Stromal cell of bone marrow (primary cell): ENCODE measurements around the gene TOP2A.
"Not testable (repeated sequence)": the region's sequence is repeated elsewhere in the genome, so short reads cannot be mapped to it uniquely, and the experiment has no call there.

Experiments used
- DNase-seq: peaks from one replicate; pipeline ENCODE4 v3.0.0-alpha.2; 2012; ENCODE audit warnings: low read depth

Gene TOP2A

DNA sequence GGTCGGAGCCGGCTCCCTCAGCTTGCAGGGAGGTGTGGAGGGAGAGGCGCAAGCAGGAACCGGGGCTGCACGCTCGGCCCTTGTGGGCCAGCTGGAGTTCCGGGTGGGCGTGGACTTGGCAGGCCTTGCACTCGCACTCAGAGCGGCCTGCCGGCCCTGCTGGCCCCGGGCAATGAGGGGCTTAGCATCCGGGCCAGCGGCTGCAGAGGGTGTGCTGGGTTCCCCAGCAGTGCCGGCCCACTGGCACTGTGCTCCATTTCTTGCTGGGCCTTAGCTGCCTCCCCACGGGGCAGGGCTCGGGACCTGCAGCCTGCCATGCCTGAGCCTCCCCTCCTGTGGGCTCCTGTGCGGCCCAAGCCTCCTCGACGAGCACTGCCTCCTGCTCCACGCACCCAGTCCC lies 41.9 kb downstream of the TOP2A start:
- DNase-seq, result not testable (repeated sequence)

DNA sequence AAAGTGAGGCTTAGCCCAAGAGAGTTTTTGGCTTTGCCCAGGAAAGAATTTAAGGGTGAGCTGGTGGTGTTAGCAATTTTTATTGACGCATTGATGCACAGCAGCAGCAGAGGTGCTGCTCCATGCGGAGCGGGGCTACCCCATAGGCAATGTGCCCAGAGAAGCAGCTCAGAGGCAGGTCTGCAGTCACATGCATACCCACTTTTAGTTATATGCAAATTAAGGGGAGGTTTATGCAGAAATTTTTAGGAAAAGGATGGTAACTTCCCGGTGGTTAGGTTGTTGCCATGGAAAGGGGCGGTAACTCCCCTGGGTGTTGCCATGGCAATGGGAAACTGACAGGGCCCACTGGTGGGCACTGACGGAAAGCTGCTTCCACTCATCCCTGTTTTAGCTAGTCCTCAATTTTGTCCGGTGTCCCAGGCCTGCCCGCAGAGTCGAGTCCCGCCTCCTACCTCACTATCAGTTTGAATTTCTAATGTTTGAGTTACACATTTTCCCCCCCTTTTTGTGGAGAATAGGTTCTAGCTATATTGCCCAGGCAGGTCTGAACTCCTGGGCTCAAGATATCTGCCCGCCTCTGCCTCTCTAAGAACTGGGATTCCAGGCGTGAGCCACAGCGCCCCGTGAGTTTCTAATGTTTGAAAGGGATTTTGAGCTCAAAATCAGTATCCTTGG lies 42.7 kb downstream of the TOP2A start:
- no peak for DNase-seq

DNA sequence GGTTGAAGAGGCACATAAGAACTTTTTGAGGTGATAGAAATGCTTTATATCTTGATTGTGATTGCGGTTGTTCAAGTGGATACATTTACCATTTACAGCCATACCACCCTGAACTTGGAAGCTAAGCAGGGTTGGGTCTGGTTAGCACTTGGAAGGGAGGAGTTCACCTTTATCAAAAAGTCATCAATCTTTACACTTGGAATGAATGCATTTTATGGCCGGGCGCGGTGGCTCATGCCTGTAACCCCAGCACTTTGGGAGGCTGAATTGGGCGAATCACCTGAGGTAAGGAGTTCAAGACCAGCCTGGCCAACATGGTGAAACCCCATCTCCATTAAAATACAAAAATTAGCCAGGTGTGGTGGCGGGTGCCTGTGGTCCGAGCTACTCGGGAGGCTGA lies 43.7 kb downstream of the TOP2A start:
- DNase-seq, result no peak

DNA sequence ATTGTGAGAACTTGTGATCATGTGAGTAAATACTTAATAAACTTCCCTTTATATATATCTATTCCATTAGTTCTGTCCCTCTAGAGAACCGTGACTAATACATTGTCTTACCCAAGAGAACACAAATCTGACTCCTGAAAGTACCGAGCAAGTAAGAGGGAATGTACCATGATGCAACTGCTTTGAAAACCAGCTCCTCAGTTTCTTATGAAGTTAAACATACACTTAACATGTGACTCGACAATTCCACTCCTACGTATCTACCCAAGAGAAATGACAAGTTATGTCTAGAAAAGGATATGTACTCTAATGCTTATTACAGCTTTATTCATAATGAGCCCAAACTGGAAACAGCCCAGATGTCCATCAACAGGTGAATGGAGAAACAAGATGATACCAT lies 44.4 kb downstream of the TOP2A start:
- DNase-seq, result peak; percentile 58

DNA sequence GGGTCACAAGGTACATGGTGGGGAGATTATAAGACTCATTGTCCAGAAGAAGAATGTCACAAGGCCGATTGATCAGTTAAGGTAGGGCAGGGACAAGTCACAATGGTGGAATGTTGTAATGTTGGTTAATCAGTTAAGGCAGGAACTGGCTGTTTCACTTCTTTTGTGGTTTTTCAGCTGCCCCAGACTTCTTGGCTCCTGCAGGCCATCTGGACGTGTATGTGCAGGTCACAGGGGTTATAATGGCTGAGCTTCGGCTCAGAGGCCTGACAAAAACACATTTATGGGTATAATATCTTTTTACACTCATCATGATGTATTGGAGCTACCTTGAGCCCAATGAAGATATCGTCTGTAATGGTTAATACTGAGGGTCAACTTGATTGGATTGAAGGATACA lies 45.1 kb downstream of the TOP2A start:
- not testable (repeated sequence) for DNase-seq

DNA sequence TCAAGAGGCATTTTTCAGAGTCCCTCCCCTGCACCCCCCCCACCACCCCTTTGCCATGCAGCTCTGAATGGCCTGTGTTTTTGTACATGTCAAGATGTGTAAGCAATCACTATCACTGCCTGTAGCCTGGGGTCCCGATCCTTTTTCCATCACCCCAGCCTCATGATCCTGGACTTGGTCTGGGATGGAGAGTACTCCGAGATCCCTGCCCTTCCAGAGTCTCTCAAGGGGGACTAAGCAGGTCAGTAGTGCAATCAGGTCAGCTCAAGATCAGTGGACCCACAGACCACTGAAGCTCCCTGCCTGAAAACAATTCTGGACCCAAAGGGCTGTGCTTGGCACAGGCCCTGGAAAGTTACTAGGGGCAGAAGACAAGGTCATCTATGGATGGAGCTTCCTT lies 45.7 kb downstream of the TOP2A start:
- DNase-seq, result no peak

DNA sequence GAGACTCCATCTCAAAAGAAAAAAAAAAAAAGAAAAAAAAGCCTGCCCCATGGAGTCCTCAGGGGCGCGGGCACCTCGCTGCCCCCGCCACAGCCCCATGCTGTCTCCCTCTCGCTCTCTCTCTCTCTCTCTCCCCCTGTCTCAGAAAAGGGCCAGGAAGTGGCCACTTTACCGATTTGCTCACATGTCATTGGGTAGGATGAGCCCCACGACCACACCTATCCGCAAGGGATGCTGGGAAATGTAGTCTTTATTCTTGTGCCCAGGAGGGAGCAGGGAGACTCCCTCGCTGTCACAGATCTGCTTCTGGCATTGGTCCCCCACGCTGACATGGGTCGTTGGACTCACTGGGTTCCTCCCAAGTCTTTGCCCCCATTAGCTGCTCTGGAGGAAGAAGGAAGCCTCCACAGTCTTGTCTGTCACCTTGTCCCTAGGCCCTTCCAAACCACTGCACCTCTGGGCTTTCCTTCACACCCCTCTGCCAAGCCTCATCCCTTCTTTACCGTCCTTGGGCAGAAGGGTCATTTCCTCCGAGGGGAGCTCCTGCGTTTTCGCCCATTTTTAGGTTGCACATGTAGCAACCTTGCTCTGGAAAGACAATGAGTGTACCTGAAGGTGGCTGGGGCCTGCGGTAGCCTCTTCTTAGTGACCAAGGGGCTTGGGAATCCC lies 46.3 kb downstream of the TOP2A start:
- no peak for DNase-seq

DNA sequence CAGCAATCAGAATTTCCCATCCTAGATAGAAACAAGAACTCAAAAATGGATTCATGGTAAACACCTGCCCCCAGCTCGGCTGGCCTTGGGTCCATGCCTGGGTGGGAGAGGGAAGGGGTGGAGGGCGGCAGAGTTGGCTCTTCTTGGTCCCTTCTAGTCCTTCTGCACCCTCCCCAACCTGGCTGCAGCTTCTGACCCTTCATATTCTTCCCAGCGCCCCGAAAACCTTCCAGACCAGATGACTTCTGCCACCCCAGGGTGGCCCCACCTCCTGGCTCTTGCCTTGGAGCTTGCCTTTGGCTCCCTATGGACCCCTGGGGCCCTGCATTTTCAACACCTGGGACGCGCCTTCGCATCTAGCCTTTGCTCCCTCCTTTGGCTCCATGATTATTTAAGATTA lies 47.8 kb downstream of the TOP2A start:
- no peak for DNase-seq

DNA sequence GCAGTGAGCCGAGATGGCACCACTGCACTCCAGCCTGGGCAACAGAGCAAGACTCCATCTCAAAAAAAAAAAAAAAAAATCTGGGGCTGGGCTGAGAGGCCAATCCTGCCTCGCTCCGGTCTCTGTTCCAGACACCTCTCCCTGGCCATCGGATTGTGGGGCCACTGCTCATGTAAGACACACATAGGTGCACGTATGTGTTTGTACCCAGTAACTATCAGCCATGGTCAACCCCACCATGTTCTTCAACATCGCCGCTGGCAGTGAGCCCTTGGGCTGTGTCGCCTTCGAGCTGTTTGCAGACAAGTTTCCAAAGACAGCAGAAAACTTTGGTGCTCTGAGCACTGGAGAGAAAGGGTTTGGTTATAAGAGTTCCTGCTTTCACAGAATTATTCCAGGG lies 50.0 kb downstream of the TOP2A start:
- DNase-seq, result not testable (repeated sequence)

DNA sequence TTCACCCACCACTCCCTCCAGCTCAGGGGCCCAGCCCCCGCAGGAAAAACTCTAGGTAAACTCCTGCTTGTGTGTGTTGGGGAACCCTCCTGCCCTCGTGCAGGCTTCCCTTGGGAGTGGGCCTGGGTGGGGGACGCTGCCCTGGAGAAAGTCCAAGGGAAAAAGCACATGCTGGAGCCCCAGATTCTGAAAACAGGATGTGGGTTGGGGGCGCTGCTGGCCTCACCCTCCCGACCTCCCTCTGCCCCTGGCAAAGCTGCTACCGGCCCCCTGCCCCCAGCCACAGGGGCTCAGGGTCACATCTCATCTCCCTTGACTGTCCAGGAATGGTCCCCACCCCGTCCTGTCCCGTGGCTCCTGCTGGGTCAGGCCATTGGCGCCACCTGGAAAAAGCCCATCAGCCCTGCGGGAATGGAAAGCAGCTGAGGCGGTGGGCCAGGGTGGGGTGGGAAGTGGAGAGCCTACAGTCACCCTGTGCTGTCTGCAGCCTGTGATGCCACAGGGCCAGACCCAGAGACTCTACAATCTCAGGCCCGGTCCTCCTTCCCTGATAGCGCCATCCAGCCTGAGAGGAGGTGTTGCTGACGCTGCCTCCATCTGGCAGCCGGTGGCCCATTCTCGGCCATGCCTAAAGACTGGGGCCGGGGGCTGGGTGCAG lies 50.7 kb downstream of the TOP2A start:
- DNase-seq, result no peak

DNA sequence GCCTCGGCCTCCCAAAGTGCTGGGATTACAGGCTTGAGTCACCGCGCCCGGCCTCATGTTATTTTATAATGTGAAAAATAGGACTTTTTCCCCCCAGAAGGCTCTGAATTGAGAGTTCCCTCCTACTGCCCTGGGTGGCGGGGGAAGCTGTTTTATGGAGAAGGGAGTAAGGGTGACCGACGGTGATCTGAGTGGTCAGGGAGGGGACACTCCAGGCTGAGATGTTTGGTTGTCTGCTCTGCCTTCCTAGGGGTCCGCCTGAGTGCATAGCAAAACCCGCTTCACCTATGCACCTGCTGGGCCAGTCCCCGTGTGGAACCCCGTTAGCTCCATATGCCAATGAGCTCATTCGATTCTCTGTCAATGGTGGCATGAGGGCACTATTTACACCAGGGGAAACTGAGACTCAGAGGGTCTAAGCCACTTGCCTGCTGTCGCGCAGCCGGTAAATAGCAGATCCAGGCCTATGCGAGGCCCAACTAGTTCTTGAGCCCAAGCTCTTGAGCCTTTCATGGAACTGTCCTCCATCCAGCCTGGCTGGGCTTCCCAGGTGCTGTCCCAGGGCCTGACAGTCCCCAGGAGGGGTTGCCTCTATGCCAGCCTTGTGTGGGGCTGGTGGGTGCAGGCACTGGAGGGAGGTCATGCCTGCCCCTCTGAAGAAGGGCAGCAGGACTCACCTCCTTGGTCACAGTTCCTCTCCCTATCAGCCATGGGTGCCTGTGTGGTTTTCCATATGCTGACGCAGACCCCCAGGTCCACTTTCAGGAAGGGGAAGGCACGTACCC lies 51.4 kb downstream of the TOP2A start:
- DNase-seq, result no peak

DNA sequence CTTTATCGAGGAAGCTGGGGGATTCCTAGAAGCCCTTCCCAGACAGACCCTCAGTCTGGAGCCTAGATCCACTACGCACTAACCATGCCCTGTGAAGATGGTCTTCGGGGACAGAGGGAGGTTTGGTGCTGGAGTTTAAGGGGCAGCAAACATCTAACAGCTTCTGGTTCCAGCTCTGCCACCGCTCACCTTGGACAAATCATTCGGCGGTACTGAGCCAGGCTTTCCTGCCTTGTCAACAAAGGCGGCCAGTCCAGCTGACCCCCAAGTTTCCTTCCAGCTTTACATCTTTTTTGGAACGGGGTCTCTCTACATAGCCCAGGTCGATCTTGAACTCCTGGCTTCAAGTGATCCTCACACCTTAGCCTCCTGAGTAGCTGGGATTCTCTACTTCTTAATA lies 52.8 kb downstream of the TOP2A start:
- DNase-seq, result no peak

DNA sequence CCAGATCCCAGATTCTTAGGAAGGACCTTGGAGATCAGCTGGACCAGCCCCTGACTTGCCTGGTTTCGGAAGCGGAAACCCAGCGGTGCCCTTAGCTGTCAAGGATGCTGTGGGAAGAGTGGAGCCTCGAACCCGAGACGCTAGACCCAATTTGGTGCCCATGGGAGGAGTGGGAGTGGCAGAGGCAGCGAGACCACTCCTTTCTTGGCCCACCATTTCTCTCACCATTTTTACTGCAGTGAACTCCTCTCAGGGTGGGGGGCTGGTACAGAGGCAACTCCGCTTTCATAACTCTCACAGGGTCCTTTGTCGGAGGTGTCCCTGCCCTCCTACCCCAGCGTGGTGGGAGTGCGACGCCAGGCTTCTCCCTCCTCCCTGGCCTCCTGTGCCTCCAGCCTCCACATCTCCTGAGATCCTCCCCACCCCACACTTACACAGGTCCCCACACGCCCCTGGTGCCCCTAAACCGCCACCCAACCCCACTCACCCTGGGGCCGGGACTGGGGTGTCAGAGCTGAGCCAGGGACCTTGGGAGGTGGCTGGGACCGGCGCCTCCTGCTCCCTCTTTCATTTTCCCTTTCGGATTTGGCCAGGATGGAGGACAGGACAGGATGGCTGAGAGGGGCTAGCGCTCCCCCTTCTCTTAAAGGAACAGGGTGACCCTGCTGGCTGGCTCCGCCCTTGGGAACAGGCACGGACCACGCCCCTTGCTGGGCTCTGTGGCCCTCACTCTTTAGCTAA lies 53.4 kb downstream of the TOP2A start, which contains the start of gene GJD3:
Gene GJD3, minus strand, starts transcription at position 617 of the 741 bp plus-strand sequence. CDS start 922 bp downstream, outside the sequence.
- no peak for DNase-seq

DNA sequence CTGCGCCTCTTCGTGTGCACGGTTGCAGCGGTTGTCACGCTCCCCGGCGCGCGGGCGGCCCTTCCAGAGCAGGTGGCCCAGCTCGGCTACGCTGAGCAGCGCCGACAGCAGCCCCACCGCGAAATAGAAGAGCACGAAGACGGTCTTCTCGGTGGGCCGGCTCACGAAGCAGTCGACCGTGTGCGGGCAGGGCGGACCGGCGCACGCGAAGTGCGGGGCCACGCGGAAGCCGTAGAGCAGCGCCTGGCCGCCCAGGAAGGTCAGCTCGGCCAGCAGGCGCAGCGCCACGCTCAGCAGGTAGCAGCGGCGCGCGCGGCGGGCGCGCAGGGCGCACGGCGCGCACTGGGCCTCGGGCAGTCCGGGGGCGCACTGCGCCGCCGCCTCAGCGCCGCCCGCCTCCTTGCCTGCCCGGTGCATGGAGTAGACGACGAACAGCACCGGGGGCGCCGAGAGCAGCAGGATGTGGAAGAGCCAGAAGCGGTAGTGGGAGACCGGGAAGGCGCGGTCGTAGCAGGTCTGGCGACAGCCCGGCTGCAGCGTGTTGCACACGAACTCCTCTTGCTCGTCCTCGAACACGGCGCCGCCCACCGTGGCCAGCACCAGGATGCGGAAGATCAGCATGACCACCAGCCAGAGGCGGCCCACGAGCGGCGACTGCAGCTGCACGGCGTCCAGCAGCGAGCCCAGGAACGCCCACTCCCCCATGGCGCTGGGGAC lies 54.4 kb downstream of the TOP2A start:
- DNase-seq, result no peak

DNA sequence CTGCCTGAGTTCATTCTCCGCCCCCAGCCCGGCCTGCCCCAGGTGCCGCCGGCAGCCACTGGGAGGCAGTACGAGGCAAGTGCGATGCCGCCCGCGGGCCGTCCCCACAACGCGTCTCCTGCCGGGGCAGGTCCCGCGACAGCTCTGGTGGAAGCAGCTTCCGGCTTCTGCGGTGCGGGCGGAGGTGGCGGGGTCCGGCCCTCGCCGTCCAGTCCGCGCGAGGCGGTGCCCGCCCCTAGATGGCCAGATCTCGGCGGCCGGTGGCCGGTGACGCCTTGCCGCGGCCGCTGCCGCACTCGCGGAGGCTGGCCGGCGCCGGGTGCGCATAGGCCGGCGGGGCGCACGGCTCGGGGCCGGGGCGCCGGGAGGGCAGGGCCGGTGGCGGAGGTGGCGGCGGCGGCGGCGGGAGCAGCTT lies 55.0 kb downstream of the TOP2A start:
- DNase-seq, result no peak

DNA sequence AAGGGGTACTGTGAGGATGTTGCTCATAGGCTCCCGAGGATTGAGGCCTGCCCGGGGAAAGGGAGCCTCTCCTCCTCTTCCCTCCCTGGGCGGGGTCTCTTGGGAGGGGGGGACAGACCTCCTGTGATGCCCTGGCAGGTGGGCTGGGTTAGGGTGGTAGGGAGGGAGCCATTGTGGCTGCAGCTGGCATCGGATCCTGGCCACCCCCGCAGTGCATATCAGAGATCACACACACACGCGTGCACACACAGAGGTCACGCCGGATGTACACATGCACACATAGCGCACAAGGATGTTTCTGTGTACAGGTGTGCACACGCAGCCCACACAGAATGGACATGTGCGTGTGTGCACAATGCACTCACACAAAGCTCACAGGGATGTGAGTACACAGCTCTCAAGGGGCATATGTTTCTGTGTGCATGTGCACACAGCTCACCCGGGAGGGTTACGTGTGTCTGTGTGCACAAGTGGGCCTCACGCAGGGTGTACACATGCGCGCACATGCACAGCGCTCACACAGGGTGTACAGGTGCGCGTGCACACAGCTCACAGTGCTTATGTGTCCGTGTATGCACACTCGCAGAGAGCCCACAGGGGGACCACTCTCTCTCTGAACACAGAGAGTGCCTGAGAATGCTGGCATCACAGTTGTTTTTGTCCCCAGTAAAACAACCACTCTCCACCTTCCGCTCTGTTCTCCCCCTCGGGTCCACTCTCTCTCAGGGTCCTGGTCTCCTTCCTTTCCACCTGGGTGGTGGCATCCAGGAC lies 55.6 kb downstream of the TOP2A start:
- DNase-seq, result no peak

DNA sequence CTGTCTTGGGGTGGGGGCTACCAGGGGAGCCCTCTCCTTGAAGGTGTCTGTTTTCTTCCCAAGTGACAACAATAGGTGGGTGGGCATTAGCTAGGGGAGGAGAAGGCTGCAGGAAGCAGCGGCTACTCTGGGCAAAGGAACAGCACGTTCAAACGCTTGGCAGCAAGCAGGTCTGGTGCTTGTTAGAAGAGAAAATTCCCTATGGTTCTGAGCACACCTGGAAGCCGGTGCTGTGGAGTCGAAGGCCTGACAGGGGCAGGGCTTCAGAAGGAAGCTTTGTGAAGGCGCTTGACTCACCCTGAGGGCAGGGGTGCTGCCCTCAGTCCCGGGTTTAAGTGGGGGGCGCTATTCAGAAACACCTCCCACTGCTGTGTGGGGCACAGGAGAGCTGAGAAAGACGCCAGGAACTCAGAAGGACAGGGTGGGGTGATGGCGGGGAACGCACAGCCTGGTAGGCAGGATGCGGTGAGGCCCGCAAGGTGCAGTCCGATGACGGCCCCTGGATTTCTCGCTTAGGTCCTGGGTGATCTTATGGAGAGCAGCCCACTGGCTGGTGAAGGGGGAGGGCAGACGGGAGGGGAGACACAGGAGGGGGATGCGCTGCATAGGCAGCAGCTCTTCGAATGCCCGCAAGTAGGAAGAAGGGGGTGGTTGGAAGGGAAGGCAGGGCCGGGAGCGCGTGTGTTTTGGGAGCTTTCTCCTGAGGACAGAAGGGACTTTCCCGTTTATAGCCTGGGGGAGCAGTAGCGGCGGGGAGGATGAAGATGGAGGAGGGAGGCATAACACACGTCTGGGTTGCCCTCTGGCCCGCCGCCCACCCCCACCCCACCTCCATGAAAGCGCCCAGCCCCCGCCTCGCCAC lies 56.4 kb downstream of the TOP2A start:
- no peak for DNase-seq

DNA sequence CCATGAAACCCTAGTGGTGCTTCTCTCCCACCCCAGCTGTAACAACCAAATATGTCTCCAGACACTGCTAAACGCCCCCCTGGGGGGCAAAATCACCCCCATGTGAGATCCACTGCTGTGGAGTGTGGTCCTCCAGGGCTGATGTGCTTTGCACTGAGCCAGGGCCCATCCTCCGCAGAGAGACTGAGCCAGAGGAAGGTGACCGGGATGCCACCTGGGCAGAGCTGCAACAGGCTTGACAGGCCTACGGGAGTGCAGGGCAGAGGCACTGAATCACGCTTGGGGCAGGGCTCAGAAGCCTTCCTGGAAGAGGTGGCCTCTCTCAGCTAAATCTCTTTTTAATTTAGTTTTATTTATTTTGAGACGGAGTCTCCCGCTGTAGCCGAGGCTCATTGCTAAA lies 57.6 kb downstream of the TOP2A start:
- DNase-seq, result no peak

DNA sequence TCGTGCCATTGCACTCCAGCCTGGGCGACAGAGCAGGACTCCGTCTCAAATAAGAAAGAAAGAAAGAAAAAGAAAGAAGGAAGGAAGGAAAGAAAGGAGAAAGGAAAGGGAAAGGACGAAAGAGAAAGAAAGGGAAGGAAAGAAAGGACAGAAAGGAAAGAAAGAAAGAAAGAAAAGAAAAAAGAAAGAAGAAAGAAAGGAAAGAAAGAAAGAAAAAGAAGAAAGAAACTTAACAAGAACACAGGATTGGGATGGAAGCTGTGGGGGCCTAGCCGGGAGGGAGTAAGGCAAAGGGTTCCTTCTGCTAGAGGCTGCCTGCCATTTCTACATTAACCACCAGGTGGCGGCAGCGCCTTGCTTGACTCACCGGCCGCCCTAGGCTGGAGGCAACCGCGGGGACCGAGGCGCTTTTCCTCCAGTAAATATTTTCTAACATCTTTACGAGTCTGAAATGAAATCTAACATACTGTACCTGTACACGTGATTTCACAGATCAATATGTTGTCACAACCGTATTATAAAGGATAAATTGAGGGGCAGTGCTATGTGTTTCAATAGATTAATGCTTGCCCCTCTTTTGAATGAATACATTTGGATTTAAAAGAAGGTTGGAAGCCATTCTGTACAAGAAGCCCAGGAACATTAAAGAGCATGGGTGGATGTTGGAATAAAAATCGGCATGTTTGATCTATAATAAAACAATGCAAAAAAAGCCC lies 59.2 kb downstream of the TOP2A start:
- peak; percentile 75 for DNase-seq
